Upper lobe of right lung (tissue), 1 donor: ENCODE data around the gene TRMT61A. TPM values are rescaled to one million over a fixed set of nuclear protein-coding genes. Genes with fewer than 3 reads are reported as not detected.

Source experiments
- ATAC-seq: fragments of 200-7000 bp; cut with Tn5 transposase; one replicate; pipeline ENCODE4 v1.9.1; 2020; ENCODE audit warnings: mild to moderate bottlenecking, moderate library complexity
- DNase-seq: peaks from one replicate; pipeline ENCODE4 v3.0.0-alpha.2; 2020
- H3K27ac ChIP-seq: fragments of 200-600 bp; one replicate; pipeline ENCODE4 v1.8.0; 2022
- H3K27me3 ChIP-seq: fragments of 200-600 bp; one replicate; pipeline ENCODE4 v1.8.0; 2022; ENCODE audit warnings: mild to moderate bottlenecking
- H3K36me3 ChIP-seq: fragments of 200-600 bp; one replicate; pipeline ENCODE4 v1.8.0; 2022
- H3K4me1 ChIP-seq: fragments of 200-600 bp; one replicate; pipeline ENCODE4 v1.8.0; 2022
- H3K4me3 ChIP-seq: fragments of 200-600 bp; one replicate; pipeline ENCODE4 v1.8.0; 2022; ENCODE audit warnings: mild to moderate bottlenecking
- H3K9me3 ChIP-seq: fragments of 200-600 bp; one replicate; pipeline ENCODE4 v1.8.0; 2022
- intact Hi-C: fragments of 100-400 bp; cut with DNase I; formaldehyde crosslinking; loops from one replicate; pipeline ENCODE4 v1.11.0; 2022
- total RNA-seq: library from RNA; stranded (reverse); fragmentation: NEBNext Ultra II Directional; extraction: Animal tissue kit (Norgen Biotek cat#: 25700); gene quantifications from one replicate; pipeline ENCODE4 v1.2.1, GENCODE V29; 2021
- TF ChIP-seq, protein P1 (sequence below): fragments of 200-600 bp; IDR thresholded peaks from one replicate; pipeline ENCODE4 v1.8.0; 2022; ENCODE audit warnings: antibody characterized with exemption
- donor health status: DM: no; HTN: yes; CAD: no; lungs with severe emphysema.

Gene TRMT61A
- total RNA-seq, 1 donor from 2014 or later = 11.6 TPM

DNA sequence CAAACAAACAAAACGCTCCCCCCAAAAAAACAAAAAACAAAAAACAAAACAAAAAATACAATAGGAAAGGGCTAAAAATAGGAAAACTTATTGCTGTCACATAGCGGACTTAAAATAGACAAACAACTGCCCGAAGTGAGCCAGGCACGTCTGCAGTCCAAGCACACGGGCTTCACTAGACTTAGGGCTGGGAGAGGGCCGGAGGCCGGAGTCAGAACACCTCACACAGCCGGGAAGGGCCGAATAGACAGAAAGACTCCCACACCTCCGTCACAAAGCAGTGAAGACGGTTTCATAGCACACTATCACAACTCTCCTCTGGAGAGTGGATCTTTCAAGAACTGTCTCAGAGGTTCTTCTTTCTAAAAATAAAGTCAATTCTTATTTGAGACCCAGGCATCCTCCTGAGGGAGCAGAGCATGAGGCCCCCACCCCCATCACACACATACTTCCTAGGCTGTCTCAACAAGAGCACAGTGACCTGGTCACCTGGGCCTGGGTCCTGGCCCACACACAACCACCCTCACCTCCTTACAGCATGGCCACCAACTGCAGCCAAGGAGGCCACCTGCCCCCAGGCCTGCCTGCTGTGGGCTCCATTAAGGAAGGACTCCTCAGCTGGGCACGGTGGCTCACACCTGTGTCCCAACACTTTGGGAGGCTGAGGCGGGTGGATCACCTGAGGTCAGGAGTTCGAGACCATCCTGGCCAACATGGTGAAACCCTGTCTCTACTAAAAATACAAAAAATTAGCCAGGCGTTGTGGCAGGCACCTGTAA lies 26.8 kb downstream of the TRMT61A start:
- Histone ChIP-seq H3K4me1 (peaks cover 59% of the 10 kb centered on the region), H3K4me3 (no peak overlapping the region), H3K27me3 (no peaks in the 10 kb centered on the region), H3K9me3 (no peaks in the 10 kb centered on the region), H3K36me3 (peaks cover 36% of the 10 kb centered on the region), H3K27ac (no peak overlapping the region)
- intact Hi-C loops = no loop called here
- TF ChIP-seq, protein P1, sequence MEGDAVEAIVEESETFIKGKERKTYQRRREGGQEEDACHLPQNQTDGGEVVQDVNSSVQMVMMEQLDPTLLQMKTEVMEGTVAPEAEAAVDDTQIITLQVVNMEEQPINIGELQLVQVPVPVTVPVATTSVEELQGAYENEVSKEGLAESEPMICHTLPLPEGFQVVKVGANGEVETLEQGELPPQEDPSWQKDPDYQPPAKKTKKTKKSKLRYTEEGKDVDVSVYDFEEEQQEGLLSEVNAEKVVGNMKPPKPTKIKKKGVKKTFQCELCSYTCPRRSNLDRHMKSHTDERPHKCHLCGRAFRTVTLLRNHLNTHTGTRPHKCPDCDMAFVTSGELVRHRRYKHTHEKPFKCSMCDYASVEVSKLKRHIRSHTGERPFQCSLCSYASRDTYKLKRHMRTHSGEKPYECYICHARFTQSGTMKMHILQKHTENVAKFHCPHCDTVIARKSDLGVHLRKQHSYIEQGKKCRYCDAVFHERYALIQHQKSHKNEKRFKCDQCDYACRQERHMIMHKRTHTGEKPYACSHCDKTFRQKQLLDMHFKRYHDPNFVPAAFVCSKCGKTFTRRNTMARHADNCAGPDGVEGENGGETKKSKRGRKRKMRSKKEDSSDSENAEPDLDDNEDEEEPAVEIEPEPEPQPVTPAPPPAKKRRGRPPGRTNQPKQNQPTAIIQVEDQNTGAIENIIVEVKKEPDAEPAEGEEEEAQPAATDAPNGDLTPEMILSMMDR = no peak
- ATAC-seq (no peak), DNase-seq (no peak)

DNA sequence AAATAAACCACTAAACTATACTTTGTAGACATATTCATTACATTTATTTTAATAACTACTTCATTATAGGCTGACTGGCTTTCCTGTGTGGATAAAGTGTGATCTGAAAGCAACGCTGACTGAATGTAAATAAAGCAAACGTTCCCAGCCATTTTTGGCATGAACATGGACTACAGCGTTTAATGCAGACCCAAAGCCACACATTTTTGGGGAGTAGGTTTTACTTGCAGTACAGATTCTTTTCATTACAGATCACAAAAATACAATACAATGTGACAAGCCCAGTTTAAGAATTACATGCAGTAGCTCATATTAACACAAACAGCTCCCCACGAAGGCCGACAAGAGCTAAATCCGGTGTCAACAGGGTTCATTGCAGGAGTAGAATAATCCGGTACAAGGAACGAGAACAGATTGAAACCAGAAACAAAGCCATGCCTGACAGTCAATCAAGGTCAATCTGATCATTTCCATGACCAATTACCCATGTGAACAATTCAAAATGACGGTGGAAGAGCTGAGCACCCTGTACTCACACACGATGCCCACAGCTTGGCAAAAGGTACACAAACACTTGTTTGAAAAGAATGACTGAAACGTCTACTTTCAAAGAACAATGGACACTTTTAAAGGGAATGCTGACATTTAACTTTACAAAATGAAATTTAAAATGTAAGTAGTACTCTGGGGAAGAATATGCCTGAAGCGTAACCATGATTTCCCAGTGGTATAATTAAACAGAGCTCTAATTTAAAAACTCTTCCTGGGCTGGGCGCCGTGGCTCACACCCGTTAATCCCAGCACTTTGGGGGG lies 28.2 kb downstream of the TRMT61A start:
- no peaks in the 10 kb centered on the region for H3K27me3 ChIP-seq
- H3K27ac ChIP-seq = no peak overlapping the region
- DNase-seq = no peak
- TF ChIP-seq, protein P1 = no peak
- no peaks in the 10 kb centered on the region for H3K9me3 ChIP-seq
- H3K4me3 ChIP-seq = no peak overlapping the region
- peaks cover 55% of the 10 kb centered on the region for H3K4me1 ChIP-seq
- intact Hi-C loops = no loop called here
- H3K36me3 ChIP-seq = peaks cover 36% of the 10 kb centered on the region
- no peak for ATAC-seq

DNA sequence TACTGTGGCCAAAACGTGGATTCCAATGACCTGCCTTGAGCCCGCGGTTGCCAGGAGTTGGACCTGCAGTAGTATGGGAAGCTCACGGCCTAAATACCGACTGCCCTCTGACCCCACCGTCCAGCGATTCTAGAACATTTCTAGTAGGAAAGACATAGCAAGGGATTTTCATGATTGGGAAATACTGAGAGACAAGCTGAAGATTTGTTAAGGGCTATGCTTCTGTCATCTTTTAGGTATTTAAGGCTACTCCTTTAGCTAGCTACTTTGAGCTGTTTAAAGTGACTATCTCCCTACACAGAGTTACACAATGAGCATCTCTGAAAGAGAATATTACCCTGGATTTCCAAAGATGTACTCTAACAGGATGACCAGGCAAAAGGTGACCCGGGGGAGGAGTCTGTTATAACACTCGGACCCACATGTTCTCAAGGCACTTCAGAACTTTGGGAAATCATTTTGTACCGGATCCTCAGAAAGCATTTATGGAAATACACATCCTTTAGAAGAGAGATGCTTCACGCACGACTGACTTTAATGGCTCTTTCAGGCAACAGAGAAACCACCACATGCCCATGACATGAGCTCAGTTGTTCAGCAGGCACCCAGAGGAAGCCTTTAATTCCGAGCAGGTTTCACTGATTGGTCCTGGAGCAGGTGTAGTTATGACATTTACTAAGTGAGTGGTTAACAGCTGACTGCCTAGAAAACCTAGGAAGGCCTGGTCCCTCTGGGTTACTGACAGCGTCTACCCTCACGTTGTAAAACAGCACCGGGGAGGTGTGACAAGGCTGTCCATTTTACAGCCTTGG lies 29.3 kb downstream of the TRMT61A start:
- ATAC-seq = no peak
- H3K27ac ChIP-seq = peak overlapping the region; percentile 24
- peaks cover 36% of the 10 kb centered on the region for H3K36me3 ChIP-seq
- TF ChIP-seq, protein P1 = no peak
- peaks cover 49% of the 10 kb centered on the region for H3K4me1 ChIP-seq
- no peaks in the 10 kb centered on the region for H3K27me3 ChIP-seq
- no peak for DNase-seq
- intact Hi-C loops = no loop called here
- no peak overlapping the region for H3K4me3 ChIP-seq
- no peaks in the 10 kb centered on the region for H3K9me3 ChIP-seq

DNA sequence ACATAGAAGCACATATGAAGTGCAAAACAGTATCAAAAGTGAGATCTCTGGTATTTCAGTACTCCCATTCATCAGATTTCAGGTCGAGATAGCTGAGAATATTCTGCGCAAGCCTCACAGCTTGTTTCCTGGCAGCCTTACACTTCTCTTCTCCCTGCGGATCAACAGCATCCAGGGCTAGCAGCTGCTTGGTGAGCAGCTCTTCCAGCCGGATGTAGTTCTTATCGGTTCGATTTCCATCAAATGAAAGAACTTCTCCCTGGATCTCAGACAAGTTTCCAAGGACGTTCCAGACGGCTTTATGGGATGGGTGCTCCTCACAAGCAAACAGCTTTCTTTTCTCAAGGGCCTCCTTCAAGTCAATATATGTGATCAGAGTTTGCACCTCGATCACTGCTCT lies 30.8 kb downstream of the TRMT61A start:
- TF ChIP-seq, protein P1 = no peak
- Histone ChIP-seq H3K4me3 (peak overlapping the region; percentile 4), H3K36me3 (peaks cover 36% of the 10 kb centered on the region), H3K27ac (no peak overlapping the region), H3K27me3 (no peaks in the 10 kb centered on the region), H3K9me3 (no peaks in the 10 kb centered on the region), H3K4me1 (peaks cover 62% of the 10 kb centered on the region)
- DNase-seq = no peak
- ATAC-seq = no peak
- intact Hi-C loops = no loop called here

DNA sequence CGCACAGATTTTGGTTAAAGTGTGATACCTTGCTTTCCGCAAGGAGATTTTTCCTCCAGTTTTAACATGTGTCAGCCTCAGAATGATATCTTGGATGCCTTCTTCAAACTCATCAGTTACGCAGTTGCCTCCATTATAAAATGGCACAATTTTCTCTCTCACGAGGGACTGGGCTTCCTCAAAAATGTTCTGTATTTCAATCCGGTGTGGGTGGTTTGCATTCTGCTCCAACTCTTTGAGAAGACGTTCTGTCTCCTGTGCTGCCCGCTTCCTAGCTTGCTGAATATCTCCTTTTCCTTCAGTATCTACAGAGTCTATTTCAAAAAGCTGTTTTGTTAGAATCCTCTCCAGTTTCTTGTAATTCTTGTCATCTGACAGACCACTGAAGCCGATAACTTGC lies 31.7 kb downstream of the TRMT61A start:
- intact Hi-C loops = no loop called here
- Histone ChIP-seq H3K9me3 (no peaks in the 10 kb centered on the region), H3K27ac (peak overlapping the region; percentile 97), H3K36me3 (peaks cover 36% of the 10 kb centered on the region), H3K27me3 (no peaks in the 10 kb centered on the region), H3K4me3 (peak overlapping the region; percentile 87), H3K4me1 (peaks cover 65% of the 10 kb centered on the region)
- TF ChIP-seq, protein P1 = no peak
- DNase-seq (no peak), ATAC-seq (no peak)
